ENCODE data around the gene KRTAP15-1. TPM values are rescaled to one million over a fixed set of nuclear protein-coding genes. Genes with fewer than 3 reads are reported as not detected.

KRTAP15-1 gene
- total RNA-seq, 4 donors from 2014 or later, result not detected

DNA sequence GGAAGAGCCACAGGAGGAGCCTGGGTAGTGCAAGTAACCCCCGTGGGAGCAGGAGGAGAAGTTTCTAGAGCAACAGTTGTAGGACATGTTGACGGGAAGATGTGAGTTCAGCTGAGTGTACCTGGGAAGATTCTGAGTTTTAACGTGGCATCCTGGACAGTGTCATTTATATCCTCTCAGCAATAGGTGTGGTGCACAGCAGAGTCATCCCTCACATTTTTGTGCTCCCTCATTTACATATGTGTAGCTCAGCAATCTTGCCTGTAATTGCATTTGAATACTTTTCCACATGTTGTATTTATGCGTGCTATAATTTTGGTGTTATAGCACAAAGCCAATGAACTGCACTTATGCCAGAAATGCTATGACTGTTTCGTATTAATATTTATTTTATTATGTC, 14.2 kb upstream of the KRTAP15-1 start, which contains the start of gene KRTAP13-3:
Gene KRTAP13-3 (minus strand): TSS at position 101 of the 400 bp plus-strand sequence. CDS start 14 bp downstream, at position 87.
- no peaks in the 10 kb centered on the region for H3K27me3 ChIP-seq
- WGBS, 2 donors, result 73 to 78% methylated on average over 5 of the region's 5 CpGs

GRCh38 chr21:30426731-30427130, 13.3 kb upstream of the KRTAP15-1 start:
- H3K27ac ChIP-seq, result no peak overlapping the region
- DNase-seq, result no peak
- H3K27me3 ChIP-seq, result no peaks in the 10 kb centered on the region
- no peaks in the 10 kb centered on the region for H3K36me3 ChIP-seq
- H3K4me3 ChIP-seq, result no peak overlapping the region
- H3K4me1 ChIP-seq, result no peaks in the 10 kb centered on the region
- H3K9me3 ChIP-seq, result no peaks in the 10 kb centered on the region
- WGBS, 2 donors, result 47 to 53% methylated on average over 3 of the region's 3 CpGs
- TF ChIP-seq, protein P1, sequence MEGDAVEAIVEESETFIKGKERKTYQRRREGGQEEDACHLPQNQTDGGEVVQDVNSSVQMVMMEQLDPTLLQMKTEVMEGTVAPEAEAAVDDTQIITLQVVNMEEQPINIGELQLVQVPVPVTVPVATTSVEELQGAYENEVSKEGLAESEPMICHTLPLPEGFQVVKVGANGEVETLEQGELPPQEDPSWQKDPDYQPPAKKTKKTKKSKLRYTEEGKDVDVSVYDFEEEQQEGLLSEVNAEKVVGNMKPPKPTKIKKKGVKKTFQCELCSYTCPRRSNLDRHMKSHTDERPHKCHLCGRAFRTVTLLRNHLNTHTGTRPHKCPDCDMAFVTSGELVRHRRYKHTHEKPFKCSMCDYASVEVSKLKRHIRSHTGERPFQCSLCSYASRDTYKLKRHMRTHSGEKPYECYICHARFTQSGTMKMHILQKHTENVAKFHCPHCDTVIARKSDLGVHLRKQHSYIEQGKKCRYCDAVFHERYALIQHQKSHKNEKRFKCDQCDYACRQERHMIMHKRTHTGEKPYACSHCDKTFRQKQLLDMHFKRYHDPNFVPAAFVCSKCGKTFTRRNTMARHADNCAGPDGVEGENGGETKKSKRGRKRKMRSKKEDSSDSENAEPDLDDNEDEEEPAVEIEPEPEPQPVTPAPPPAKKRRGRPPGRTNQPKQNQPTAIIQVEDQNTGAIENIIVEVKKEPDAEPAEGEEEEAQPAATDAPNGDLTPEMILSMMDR (IDR thresholded peaks at IDR 0.05), result no peak
- TF ChIP-seq POLR2A (IDR thresholded peaks at IDR 0.05), result no peak
- intact Hi-C loops (cut with DNase I), result no loop called here

More for the DNA sequence above, 14.2 kb upstream of the KRTAP15-1 start, which contains the start of gene KRTAP13-3:
- Histone ChIP-seq H3K9me3 (no peaks in the 10 kb centered on the region), H3K27ac (no peak within 1 kb of the TSS), H3K4me3 (no peak within 1 kb of the TSS), H3K36me3 (no peaks in the 10 kb centered on the region), H3K4me1 (no peaks in the 10 kb centered on the region)
- no peak for TF ChIP-seq POLR2A (IDR thresholded peaks at IDR 0.05)
- intact Hi-C loops (cut with DNase I), result no loop called here
- DNase-seq, result no peak

GRCh38 chr21:30430170-30430655, 9.9 kb upstream of the KRTAP15-1 start, which contains the start of gene KRTAP13-4:
Gene KRTAP13-4, plus strand, starts transcription at chr21:30430220. Its CDS starts 56 bp downstream, at chr21:30430276.
- Histone ChIP-seq H3K27me3 (no peaks in the 10 kb centered on the region), H3K36me3 (no peaks in the 10 kb centered on the region), H3K4me1 (no peaks in the 10 kb centered on the region), H3K27ac (no peak within 1 kb of the TSS), H3K4me3 (no peak within 1 kb of the TSS), H3K9me3 (no peaks in the 10 kb centered on the region)
- WGBS, 2 donors, result 66 to 75% methylated on average over 5 to 9 of the region's 9 CpGs
- intact Hi-C loops (cut with DNase I), result no loop called here
- TF ChIP-seq, protein P1 (IDR thresholded peaks at IDR 0.05), result no peak
- no peak for DNase-seq

- no peak for TF ChIP-seq POLR2A (IDR thresholded peaks at IDR 0.05)
- TF ChIP-seq, protein P1 (IDR thresholded peaks at IDR 0.05), result peak in 5 of 6 experiments; percentile 17 to 56 (median 35)
- H3K4me1 ChIP-seq, result no peaks in the 10 kb centered on the region
- no peak for DNase-seq
- no peak overlapping the region for H3K4me3 ChIP-seq
- no peaks in the 10 kb centered on the region for H3K36me3 ChIP-seq
- no peaks in the 10 kb centered on the region for H3K27me3 ChIP-seq
- 35 to 41% methylated on average over 10 of the region's 10 CpGs for WGBS, 2 donors
- no peak overlapping the region for H3K27ac ChIP-seq
- no peaks in the 10 kb centered on the region for H3K9me3 ChIP-seq
- intact Hi-C loops (cut with DNase I), result no loop called here
Observed at GRCh38 chr21:30434033-30434631, 5.9 kb upstream of the KRTAP15-1 start.

DNA sequence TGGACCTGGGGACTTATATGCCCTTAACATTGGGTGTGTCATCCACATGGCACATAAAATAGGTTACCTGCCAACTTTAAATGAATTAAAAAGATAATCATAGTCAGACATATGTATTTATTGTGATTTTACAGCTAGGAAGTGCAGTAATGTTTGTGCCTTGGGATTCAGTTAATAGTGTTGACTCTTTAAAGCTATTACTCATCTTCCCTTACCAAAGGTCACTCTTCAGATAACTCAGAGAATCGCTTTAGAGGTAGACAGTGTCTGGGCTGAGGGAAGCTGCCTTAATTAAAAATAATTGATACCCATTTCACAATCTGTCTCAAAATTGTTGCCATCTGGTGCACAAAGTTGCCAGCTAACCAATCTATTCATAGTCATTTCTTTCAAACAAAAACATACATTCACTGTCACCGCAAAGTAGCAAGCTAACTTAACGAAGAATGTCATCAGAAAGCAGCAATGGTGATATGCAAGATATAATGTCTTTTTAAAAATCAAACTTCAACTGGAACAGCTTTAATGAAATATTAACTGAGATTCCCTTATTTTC, 3.0 kb upstream of the KRTAP15-1 start:
- H3K4me1 ChIP-seq, result no peaks in the 10 kb centered on the region
- intact Hi-C loops (cut with DNase I), result no loop called here
- no peak for TF ChIP-seq POLR2A (IDR thresholded peaks at IDR 0.05)
- TF ChIP-seq, protein P1 (IDR thresholded peaks at IDR 0.05), result no peak
- no peak overlapping the region for H3K4me3 ChIP-seq
- H3K27me3 ChIP-seq, result no peaks in the 10 kb centered on the region
- H3K36me3 ChIP-seq, result no peaks in the 10 kb centered on the region
- 61 to 62% methylated on average over 3 of the region's 3 CpGs for WGBS, 2 donors
- no peaks in the 10 kb centered on the region for H3K9me3 ChIP-seq
- no peak for DNase-seq
- H3K27ac ChIP-seq, result no peak overlapping the region

Measured in esophagus squamous epithelium (tissue), 5 donors.